ENCODE data around the gene LXN.
"Not testable (repeated sequence)": the region's sequence is repeated elsewhere in the genome, so short reads cannot be mapped to it uniquely, and the experiment has no call there.

LXN gene, protein sequence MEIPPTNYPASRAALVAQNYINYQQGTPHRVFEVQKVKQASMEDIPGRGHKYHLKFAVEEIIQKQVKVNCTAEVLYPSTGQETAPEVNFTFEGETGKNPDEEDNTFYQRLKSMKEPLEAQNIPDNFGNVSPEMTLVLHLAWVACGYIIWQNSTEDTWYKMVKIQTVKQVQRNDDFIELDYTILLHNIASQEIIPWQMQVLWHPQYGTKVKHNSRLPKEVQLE

DNA sequence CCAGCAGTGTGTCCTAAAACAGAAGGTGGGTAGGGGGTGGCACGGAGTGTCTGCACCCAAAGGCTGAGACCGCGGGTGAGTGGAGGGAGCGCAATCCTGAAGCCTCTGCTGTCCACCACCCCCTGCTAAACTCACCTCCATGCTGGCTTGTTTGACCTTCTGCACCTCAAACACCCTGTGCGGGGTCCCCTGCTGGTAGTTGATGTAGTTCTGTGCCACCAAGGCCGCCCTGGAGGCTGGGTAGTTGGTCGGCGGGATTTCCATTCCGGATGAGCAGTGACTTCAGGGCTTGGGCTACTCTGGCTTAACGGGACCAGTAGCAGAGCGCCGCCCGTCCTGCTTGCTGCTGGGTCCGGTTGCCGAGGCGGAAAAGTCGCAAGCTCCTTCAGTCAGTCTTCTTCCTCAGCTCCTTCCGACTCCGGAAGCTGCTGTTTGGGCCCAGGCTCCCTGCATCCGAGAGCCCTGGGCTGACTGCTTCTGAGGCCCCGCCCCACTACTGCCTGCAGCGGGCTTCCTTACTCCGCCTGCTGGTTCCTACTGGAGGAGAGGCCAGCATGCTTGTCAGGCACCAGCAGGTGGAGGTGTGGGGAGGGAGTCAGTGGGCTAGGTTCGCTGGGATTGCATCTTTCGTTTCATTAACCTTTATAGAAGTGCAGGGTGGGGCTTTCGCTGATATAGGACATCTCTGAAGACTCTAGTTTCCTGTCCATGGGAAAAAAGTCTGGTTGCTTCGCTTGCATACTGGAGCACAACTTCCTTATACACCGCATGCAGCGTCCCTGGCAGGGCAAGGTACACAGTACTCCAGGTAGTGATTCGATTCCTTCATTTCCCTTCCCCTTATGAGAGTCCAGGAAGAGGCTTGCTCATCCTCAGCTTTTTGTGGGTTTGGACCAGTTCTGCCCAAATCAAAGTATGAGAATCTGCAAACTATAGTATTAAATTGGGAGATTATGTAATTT is at the start of gene LXN:
LXN (minus strand) TSS at position 434 of the 962 bp plus-strand sequence; CDS start at position 264, 170 bp downstream.
- peak; percentile 32 to 56 (median 42) for DNase-seq

DNA sequence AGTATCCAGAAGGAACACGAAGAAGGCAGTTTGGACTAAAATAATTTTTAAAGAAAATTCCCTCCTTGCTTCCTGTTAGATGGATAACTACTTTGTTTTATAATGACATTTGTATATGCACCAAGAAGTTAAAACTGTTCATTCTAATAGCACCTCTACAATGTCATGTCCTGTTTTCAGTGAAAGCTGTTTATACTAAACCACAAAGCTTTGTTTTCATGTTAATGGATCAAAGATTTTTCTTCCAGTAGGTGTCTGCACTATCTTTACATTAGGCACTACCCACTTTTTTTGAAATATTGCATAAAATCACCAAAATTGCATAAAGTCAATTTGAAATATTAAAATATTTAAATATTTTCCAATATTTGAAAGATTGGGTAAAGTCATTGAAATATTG is 49.7 kb upstream of the LXN start:
- DNase-seq = no peak

DNA sequence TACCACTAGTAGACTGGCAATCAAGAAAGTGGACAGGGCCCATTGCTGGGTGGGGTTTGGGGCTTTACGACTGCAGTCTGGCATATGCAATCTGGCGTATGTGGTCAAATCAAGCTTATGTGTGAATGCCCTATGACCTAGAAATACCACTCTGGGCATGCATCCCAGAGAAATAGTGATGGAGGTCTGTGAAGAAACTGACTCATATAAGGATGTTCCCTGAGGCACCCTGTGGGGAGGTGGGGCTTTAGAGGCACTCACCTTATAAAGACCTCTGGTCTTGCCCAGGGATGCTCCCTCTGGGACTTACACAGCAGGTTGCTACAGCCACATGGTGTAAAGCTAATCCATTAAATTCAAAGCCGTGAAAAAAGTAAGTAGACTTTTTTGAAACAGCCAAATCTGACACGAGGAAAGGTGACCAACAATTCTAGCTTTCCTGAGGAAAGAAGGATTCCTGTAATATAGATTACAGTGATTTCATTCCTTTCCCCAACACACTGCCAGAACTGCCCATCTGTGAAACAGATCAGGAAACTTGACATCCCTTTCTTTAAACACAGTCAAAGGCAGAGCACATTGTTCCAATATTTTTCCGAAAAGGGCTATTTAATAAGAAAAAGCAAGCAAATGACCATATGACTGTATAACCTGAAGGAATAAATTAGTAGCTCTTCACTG is 46.2 kb upstream of the LXN start:
- no peak for DNase-seq

DNA sequence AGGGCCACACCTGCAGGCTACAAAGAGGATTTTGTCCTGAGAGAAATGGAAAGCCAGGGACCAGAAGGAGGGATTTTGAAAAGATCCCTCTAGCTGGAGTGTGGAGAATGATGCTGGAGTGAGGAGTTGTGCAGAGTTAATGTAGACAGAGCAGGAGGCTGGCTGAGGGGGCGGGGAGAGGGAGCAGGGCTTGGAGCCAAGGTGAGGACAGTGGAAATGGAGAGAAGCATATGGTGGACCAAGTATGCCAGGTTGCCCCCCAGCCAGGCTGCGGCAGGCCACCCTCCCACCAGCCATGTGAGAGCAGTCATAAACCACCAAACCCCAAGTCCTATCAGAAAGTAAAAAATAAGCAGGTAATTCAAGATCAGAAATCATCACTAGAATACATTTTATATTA is 45.1 kb upstream of the LXN start:
- no peak for DNase-seq

DNA sequence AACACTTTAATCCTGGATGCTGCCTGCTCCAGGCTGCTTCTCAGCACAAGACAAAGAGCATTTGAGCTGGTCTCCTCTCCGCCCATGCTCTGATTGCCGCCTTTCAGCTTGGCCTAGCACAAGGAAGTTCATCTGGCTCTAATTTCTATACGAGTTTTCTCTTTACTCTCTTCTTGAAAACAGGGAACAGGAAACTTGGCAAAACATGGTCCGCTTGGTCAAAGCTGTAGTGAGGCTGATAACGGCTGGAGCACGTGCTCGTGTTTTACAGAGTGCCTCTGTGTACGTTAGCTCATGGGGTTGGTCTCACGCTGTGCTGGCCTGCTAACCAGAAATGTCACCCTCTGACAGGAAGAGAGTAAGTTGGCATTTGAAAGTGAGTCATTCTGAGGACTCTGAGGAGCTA is 40.6 kb upstream of the LXN start:
- DNase-seq = no peak

DNA sequence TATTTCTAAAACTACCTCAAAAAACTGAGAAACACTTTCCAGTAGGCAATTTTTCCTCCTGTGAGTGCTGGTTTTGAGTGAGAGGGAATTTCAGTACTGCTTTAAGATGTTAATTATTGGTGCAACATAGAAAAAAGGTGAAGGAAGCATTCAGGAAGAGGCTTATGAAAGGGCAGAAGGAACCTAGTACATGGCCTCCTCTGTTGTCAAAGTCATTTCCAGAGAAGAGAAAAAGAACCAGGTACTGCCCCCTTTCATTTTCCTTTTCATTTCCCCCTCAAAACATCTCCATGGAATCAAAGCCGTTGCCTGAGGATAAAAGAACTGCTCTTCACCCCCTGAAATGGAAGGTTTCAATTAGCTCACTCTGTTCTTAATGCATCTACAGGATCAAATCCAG is 40.0 kb upstream of the LXN start:
- DNase-seq = no peak

DNA sequence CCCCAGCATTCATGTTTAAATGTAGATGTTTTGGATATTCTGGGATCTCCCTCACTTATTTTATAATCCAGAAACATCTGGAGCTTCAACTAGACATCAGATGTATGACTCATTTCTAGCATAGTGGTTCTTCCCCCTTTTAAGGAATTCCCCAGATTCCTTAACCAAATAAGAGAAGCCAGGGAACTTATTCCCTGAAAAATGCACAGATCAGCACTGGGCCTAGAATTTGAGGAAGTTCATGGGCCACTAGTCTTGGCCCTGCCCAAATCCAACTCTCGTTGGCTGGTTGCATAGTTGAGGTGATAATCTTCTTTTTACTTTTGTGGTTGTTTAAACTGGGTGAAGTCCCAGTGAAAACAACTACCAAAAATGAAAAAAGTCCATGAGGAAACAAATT is 39.4 kb upstream of the LXN start:
- DNase-seq = no peak

DNA sequence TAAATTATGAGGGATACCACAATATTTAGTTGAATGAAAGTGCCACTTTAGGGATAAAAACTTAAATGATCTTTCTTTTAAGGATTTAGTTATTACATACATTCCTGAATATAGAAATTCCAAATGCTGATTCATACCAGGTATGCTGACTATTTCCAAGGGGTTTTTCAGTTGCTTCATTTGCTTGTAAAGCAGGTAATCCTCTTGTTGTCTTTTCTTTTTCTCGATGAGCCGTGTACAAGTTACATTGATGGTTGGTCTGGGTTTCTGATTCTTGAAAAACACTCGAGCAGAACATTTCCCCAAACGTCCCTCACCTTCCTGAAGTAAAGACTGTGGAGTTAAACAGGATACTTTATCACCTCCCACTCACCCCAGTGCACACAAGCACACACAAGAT is 38.2 kb upstream of the LXN start:
- DNase-seq = no peak

DNA sequence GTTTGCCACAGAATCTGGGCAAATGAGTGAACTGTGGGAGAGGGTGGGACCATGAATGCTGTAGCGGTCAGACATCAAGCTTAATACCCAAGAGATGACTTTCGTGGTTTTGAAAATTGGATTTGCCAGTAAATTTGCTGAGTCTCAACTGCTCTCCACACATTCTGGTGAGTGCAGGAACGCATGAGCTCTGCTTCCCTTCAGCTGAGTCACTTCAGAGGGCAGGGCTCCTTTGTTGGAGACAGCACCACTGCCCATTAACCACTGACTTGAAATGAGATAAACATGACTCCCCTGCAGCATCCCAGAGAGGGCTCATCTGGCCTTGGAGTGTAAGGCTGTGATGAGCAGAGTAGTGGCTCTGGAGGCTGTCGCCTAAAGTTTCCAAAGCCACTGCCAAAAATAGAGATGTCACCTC is 37.2 kb upstream of the LXN start:
- no peak for DNase-seq

DNA sequence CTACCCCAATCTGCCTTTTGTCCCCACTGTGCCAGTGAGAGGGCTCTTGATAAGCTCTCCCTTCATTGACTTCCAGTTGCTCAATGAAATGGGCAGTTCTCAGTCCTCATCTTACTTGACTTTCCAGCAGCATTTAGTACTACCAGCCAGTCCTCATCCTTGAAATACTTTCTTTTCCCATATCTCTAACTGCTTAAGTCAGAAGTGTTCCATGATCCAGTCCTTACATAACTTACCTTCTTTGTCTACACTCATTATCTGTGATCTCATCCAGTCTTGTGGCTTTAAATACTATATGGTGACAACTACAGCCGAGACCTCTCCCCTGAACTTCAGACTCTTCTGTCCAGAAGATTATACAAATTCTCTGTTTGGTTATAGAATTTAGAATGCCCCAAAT is 31.1 kb upstream of the LXN start:
- no peak for DNase-seq

DNA sequence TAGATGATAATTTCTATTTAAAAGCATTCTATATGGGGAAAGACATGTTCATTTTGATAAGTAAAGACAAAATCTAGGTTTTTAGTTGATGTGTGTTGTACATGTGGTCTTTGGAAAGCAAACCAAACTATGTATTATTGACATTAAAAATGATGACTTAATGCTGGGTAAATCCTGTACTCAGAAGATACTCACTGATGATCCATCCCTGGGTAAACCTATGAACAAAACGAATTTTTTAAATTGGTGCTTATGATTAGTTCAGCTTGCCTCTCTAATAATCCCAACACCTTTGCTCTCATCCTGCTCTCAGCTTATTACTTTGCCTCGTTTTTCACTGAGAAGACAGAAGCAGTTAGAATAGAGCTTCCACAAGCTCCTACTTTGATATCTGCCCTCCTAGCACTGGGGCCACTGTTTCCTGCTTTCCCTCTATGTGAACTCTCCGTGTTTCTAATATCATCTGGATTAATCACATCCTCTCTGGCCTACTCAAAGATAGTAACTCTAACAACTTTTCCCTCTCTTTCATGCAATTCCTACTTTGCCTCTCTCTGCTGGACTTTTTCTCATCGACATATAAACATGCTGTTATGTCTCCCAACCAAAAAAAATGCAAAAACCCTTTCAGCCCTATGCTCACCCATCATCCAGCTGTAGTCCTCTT is 30.5 kb upstream of the LXN start:
- DNase-seq = no peak

DNA sequence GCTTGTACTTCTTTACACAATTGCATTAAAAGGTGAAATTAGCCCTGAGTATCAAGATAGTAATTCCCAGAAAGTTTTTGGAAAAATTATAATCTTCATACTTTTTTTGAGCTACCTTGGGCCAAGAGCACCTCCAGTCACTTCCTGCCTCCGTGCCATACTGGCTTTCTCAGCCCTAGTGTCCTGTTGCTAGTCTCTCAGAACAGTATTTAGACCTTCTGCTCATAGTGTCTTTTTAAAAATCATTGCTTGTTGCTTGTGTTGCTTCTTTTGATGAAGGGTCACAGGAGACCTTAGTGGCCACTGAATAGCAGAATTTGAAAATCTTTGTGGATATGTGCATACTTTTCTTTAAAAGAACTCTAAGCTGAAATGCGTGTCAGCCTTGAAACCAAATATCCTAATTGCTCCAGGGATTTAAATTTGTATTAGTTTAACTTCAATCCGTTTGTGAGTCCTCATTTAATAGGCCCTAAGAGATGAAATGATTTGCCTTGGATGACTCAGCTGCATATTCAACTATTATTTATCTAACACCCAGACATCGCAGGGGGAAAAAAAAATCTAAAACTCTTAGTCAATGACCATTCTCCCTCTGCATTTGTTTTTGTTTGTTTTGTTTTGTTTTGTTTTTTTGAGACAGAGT is 29.1 kb upstream of the LXN start:
- DNase-seq = no peak

DNA sequence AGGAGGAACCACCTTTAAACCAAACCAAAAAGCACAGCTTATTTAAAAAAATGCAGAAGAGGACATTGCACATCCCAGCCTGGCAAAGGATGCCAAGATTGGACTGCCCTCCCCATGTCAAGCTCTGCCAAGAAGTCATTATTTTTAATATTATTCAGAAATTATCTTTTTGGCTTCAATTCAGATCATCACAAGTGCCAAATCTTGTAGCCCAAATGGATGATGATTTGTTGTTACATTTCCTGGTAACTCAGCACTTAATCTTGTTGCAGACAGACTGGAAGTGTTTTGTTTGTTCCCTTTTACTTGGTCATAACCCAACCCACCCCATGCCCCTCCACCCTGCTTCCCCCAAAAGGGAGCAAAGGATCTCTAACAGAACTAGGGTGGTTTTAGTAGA is 28.1 kb upstream of the LXN start:
- no peak for DNase-seq

DNA sequence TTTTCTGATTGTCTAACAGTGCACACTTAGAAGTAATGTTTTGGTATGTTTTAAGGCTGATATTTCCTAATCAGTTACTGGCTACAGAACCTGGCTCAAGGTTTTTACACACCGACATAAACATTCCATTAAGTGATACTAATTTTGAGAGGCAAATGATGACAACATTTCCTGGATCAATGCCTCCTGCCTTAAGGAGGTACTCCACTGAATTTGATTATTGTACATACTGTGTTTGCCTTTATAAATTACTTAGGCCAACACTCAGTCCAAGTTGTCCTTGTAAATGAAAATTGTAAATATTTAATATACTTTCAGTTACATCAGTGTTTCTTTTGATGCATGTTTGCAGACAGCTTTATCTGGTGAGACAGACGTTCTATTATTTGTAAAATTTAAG is 24.2 kb upstream of the LXN start:
- DNase-seq = no peak

DNA sequence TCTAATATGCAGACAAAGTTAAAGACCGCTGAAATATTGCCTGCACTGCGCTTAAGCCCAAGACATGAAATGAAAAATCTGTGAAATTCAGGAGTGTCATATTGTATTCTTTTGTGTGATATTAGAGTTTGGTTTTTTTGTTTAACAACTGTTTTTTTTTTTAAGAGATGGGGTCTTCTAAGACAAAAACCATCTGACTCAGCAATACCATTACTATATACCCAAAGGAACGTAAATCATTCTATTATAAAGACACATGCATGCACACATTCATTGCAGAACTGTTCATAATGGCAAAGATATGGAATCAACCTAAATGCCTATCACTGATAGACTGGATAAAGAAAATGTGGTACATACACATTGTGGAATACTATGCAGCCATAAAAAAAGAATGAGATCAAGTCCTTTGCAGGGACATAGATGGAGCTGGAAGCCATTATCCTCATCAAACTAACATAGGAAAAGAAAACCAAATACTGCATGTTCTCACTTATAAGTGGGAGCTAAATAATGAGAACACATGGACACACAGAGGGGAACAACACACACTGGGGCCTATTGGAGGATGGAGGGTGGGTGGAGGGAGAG is 21.5 kb upstream of the LXN start:
- not testable (repeated sequence) for DNase-seq

DNA sequence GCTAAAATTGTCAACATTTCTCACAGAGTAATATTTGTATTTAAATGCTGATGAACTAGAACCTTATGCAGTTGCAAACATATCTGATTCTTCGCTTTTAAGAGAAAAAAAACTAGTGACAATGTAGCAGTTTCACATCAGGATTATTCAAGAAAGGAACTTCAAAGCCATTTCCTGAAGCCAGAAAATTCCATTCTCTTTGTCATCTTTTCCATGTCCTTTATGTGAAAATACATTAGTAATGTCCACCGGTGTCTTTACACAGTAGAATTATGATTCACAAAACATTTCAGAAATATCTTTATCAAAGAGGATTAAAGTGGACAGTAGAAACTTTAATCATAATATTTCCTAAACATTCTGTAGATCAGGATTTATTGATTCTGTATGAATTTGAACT is 12.7 kb upstream of the LXN start:
- DNase-seq = no peak

DNA sequence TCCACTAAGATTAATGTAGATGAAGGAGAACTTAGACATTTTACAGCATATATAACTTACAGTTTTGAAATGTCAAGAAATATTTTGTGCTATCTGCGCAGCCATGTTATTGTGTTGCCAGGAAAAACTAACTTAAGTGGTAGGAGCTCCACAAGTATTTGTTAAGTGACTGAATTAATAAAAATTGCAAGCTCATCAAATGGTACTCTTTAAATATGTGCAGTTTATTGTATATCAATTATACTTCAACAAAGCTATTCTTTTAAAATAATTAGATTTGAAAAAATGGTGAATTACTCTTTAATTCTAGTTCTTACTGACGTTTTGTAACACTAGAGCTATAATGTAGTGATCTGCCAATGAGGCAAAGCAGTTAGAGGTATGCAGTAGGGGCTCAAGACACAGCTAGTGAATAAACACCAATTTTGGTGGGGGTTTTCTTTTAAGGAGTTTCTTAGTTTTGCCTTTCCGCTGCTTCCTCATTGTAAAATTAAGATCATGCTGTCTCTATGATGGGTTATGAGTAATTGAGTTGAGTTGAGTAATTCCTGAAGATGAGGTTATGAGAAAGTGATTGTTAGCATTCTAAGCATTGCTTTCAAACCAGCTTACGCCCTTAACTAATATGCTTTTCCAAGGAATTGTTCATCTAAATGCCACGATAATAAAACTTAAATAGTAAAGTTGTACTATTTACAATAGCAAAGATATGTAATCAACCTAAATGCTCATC is 10.9 kb upstream of the LXN start:
- no peak for DNase-seq

DNA sequence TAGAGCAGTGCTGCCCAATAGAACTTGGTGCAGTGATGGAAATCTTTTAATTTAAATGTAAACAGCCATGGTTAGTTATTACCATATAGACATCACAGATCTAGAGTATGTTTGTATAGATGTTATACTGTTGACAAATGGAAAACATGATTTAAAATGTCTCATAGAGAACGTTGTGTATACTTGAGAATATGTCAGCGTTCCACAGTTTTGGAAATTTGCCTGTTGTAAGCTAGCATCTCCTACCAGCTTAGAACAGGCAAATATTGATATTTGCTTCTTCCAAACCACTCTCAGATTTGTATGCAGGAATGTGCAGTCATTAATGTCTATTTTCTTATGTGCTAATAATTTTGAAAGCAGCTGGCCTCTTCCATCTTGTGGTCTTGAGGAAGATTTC is 8.4 kb upstream of the LXN start:
- no peak for DNase-seq

DNA sequence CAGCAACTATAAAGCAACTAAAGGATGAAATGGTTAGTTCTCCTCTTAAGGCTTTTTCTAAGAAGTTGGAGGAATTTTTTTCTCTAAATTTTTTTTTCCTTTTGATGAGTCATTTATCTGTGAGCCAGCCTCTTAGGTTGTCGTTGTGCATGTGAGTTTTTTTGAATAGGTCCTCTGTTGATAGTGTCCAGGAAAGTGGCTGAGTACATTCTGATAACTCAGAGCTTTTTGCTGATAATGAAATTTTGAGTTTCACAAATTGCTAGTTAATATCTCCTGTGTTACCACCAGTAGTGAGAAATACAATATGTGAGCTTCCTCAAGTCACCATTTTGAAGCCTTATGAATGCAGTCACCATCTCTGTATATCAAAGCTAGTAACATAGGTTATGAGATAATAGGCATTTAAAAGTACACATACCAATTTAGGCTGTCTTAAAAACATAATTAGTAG is 7.1 kb upstream of the LXN start:
- no peak for DNase-seq

DNA sequence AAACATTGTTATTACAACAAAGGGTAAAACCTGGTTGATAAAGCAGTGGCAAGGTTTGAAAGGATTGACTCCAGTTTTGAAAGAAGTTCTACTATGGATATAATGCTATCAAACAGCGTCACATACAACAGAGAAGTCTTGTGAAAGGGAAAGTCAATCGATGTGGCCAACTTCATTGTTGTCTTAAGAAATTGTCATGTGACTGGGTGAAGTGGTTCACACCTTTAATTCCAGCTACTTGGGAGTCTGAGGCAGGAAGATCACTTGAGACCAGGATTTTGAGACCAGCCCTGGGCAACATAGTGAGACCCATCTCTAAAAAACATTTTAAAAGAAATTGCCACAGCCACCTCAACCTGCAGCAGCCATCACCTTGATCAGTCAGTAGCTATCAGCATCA is 6.2 kb upstream of the LXN start:
- no peak for DNase-seq

DNA sequence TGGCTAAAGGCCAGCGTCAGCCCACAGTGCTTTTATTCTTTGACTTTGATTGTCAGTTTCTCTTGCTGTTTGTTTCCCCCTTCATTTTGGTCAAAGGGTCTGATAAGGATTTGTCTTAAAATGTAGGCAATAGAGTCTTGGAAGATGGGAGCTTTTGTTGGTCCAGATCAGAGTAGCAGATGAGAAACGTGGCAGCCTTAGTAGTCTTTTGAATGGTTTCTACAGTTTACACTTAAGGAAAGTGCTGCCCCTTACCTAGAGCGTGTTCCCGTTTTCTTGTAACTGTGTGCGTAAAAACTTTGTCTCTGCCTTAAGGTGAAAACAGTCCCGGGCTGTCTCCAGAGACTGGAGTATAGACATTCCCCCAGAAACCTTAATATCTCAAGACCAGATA is 630 bp downstream of the LXN start:
- no peak for DNase-seq

DNA sequence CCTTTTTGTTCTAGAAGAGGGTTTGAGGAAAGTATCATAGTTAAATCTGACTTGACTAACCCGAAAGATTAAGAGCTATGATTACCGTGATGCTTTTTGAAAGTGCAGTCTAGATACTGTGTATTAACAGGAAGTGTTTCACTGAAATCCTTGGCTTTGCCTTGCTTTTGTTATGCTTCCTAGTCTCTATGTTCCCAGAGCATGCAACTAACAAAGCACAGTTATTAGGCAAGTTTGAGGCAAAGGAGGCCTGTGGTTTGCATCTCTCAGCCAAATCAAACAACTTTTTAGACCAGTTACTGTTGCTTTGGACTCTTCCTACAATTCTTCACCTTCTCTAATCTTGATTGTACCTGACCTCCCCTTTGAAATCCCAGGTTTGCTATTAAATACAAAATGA is 3.9 kb downstream of the LXN start:
- no peak for DNase-seq

Data from activated CD4-positive, CD25-positive, alpha-beta regulatory T cell (primary cell).